Thyroid gland (tissue), 4 donors: ENCODE data around the gene CCR6.
"Not testable (repeated sequence)": the region's sequence is repeated elsewhere in the genome, so short reads cannot be mapped to it uniquely, and the experiment has no call there.

Experiments
- CTCF ChIP-seq, 6 experiments: fragments of 200-600 bp in 3 of 6; fragments of 450-650 bp in 3 of 6; sonication (generic) in 3 of 6; IDR thresholded peaks; one replicate each; pipeline ENCODE4 v1.5.1; 2016 to 2019; ENCODE audit warnings: antibody characterized with exemption in 6 of 6, mild to moderate bottlenecking in 2 of 6, inconsistent platforms in 1 of 6, moderate library complexity in 1 of 6
- POLR2A ChIP-seq, 2 donors: fragments of 450-650 bp; IDR thresholded peaks; one replicate each; pipeline ENCODE4 v1.6.1; 2017; ENCODE audit warnings: antibody characterized with exemption in 2 of 2, mild to moderate bottlenecking in 2 of 2, moderate library complexity in 1 of 2

- not testable (repeated sequence) for TF ChIP-seq CTCF, POLR2A (IDR thresholded peaks at IDR 0.05)
These were observed 48.4 kb downstream of the CCR6 start for GRCh38 chr6:167171300-167171699.
